ENCODE data around the gene NUDT19.

DNA sequence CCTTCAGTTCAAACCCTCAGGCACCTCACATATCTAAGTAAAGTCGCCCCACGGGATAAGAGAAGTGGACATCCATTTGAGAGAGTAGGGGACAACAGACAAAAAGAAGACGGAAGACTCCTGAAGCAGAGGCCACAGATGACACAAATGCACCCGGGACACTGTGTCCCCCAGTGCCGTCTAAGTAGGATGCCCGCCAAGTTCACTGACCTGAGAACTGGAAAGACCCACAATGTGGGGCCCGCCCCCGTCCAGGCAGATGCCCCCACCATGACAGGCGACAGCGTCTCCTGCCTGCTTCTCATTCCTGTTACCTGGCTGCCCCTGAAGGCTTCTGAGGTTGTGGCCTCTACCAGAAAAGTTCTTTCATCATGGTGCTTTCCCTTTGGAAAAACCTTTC, 33.5 kb upstream of the NUDT19 start:
- TF ChIP-seq, protein P1, sequence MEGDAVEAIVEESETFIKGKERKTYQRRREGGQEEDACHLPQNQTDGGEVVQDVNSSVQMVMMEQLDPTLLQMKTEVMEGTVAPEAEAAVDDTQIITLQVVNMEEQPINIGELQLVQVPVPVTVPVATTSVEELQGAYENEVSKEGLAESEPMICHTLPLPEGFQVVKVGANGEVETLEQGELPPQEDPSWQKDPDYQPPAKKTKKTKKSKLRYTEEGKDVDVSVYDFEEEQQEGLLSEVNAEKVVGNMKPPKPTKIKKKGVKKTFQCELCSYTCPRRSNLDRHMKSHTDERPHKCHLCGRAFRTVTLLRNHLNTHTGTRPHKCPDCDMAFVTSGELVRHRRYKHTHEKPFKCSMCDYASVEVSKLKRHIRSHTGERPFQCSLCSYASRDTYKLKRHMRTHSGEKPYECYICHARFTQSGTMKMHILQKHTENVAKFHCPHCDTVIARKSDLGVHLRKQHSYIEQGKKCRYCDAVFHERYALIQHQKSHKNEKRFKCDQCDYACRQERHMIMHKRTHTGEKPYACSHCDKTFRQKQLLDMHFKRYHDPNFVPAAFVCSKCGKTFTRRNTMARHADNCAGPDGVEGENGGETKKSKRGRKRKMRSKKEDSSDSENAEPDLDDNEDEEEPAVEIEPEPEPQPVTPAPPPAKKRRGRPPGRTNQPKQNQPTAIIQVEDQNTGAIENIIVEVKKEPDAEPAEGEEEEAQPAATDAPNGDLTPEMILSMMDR (IDR thresholded peaks at IDR 0.05; ENCODE audit: low read depth, low read length) = no peak
- no peak for TF ChIP-seq POLR2A (IDR thresholded peaks at IDR 0.05; ENCODE audit: extremely low read depth, insufficient read length)
- TF ChIP-seq, protein P2, sequence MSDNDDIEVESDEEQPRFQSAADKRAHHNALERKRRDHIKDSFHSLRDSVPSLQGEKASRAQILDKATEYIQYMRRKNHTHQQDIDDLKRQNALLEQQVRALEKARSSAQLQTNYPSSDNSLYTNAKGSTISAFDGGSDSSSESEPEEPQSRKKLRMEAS (IDR thresholded peaks at IDR 0.05; ENCODE audit: low read depth, low read length) = no peak
